GM10266 (cell line): ENCODE results near the gene PDK3.

ENCODE experiments used
- DNase-seq: peaks from one replicate; pipeline ENCODE4 v3.0.0; 2012; ENCODE audit errors: extremely low spot score
- TF ChIP-seq, protein P1 (sequence below): IDR thresholded peaks from 2 replicates; pipeline ENCODE4 v1.5.1; 2012; ENCODE audit warnings: mild to moderate bottlenecking, low read depth; ENCODE audit not compliant: control insufficient read depth, insufficient read depth; ENCODE audit errors: missing control alignments

The PDK3 gene

DNA sequence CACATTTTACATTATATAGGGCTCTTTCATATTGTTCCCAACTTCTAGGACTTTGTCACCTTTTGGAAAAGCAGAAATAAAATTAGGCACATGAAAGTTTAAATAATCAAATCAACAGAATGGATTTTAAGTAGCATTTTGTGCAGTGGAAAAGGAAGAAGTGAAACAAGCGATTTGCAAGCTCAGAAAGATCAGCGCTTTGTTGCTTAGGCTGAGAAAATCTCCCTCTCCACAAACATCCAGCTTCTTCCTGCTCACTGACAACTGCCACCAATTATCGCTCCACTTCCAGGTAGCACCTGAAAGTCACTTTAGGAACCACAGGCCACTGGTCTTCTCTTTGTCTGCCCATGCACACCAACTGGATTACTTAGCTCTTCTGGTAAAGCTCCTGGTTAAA is 2.0 kb upstream of the PDK3 start:
- TF ChIP-seq, protein P1, sequence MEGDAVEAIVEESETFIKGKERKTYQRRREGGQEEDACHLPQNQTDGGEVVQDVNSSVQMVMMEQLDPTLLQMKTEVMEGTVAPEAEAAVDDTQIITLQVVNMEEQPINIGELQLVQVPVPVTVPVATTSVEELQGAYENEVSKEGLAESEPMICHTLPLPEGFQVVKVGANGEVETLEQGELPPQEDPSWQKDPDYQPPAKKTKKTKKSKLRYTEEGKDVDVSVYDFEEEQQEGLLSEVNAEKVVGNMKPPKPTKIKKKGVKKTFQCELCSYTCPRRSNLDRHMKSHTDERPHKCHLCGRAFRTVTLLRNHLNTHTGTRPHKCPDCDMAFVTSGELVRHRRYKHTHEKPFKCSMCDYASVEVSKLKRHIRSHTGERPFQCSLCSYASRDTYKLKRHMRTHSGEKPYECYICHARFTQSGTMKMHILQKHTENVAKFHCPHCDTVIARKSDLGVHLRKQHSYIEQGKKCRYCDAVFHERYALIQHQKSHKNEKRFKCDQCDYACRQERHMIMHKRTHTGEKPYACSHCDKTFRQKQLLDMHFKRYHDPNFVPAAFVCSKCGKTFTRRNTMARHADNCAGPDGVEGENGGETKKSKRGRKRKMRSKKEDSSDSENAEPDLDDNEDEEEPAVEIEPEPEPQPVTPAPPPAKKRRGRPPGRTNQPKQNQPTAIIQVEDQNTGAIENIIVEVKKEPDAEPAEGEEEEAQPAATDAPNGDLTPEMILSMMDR, result no peak
- DNase-seq, result no peak

DNA sequence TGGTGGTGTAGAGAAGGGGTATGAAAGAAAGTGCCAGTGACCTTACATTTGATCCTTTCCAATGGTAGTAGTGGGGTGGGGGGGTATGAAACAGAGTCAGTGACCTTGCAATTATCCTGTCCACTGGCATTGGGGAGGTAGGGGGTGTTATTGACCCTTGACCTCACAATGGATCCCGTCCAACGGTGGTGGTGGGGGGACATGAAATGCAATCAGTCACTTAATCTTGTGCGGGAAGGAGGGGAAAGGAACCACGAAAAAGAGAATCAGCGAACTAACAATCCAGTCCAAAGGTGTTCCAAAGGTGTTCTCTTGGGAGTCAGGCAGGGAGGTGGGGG is 619 bp upstream of the PDK3 start:
- TF ChIP-seq, protein P1, result no peak
- no peak for DNase-seq

DNA sequence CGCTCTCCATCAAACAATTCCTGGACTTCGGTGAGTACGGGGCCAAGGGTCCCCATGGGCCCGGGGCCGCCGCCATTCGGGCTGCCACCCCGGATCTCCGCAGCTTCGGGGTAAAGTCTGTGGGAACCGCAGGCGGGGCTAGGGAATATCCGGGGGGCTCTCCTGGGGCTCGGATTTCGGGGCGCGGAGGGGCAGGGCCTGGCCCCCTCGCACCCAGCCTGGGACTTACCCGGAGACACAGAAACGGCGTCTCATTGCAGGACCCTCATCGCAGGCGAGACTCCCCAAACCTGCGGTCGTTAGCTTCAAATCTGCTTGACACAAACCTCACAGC is 413 bp downstream of the PDK3 start:
- DNase-seq, result no peak
- TF ChIP-seq, protein P1, result no peak

DNA sequence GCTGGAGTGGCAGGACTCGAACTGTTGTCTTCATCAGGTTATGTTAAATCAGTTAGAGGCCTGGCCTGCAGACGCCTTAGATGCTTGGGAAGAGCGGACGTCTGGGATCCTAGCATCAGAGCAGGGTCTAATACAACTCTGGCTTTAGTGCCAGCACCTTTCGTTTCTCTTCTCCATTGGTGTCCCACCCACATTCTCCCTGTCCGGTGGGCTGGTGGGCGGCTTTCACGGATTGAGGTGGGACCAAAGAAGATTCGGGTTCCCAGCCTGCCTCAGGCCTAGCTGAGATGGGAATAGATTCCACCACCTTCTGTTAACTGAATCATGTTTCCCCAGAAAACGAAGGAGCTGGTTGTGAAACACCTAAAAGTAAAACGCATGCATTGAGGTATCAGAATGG is 939 bp downstream of the PDK3 start:
- TF ChIP-seq, protein P1, result no peak
- no peak for DNase-seq

DNA sequence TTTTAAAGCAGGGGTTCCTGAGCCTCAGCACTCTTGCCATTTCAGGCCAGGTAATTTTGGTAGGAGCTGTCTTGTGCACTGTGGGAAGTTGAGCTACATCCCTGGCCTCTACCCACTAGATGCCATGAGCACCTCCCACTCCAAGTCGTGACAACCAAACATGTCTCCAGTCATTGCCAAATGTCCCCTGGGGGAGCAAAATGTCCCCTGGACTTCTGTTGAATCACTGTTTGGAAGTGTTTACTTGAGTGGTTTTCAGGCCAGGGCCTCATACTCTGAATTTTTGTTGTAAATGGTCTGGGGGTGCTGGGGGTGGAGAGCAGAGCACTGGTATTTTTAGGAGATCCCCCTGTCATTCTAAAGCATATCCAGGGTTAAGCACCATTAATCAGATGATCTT is 3.2 kb downstream of the PDK3 start:
- DNase-seq, result no peak

DNA sequence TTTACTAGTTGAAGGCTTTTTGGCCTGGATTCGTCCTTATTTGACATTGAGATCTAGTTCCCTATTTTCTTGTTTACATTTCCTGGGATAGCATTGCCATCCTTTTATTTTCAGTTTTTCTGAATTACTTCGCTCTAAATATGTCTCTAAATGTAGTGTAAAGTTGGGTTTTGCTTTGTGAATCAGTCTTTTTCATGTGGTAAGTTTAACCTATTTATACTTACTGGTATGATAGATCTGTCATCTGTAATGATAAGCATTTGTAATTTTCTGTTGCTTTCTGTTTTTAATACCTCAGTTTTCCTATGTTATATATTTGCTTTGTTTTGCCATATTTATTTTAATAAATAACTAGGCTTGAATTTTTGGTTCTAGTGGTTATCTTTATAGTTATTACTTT is 6.7 kb downstream of the PDK3 start:
- no peak for DNase-seq
- TF ChIP-seq, protein P1, result no peak

More for the DNA sequence above, 3.2 kb downstream of the PDK3 start:
- TF ChIP-seq, protein P1, result no peak

DNA sequence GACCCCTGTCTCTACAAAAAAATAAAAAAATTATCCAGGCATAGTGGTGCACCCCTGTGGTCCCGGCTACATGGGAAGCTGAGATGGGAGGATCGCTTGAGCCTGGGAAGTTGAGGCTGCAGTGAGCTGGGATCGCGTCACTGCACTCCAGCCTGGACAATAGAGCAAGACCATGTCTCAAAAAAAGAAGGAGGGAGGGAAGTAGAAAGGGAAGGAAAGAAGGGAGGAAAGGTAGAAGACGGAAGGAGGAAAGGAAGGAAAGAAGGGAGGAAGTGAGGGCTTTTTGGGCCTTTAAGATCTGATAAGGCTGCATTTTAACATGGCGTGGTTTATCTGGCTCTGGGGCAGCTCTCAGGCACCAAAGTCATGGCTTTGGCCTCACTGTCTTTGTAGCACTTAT is 10.4 kb downstream of the PDK3 start:
- no peak for DNase-seq
- TF ChIP-seq, protein P1, result no peak
